Measurements from ENCODE around the gene PPP2R3B. TPM values are rescaled to one million over a fixed set of nuclear protein-coding genes. Genes with fewer than 3 reads are reported as not detected.
"Not testable (repeated sequence)": the region's sequence is repeated elsewhere in the genome, so short reads cannot be mapped to it uniquely, and the experiment has no call there.

Gene PPP2R3B
- total RNA-seq, 1 experiment from 2014 or later: 14.4 TPM

DNA sequence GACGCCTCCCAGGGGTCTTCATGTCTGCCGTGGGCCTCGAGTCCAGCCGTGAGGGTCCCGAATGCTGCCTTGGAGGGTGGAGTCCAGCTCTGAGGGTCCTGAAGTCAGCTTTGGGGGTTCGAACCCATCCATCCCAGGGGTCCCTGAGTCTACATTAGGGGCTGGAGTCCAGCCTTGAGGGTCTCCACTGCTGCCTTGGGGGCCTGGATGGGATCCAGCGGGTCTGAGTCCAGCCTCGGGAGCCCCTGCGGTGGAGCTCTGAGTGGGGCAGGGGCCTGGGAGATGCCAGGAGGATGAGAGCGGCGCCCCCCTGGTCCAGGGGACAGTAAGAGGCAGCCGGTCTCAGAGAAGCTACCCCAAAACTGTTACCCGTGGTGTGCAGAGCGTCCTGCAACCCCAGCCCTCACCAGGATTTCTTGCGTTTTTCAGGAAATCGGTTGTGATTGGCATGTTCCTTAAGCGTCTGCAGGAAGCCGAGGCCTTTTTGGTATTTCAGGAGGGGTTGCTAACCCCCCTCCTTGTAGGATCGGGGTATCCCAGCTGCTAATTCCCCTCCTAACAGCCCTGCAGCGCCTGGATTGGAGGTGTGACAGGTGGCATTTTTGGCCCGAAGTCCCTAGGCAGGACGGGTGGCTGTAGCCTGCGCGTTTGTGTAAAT lies 66.5 kb downstream of the PPP2R3B start:
- DNase-seq (ENCODE audit: low read depth): no peak

DNA sequence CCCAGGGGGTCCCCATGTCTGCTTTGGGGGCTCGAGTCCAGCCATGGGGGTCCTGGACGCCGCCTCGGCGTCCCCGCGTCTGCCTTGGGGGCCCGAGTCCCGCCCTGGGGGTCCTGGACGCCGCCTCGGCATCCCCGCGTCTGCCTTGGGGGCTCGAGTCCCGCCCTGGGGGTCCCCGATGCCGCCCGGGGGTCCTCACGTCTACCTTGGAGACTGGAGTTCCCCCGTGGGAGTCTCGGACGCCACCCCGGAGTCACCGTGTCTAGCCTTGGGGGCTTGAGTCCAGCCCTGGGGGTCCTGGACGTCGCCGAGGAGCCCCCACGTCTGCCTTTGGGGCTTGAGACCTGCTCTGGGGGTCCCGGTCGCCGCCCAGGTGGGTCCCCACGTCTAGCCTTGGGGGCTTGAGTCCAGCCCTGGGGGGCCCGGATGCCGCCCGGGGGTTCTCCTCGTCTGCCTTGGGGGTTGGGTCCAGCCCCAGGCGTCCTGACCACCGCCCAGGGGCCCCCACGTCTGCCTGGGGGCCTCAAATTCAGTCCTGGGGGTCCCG lies 67.1 kb downstream of the PPP2R3B start:
- DNase-seq (ENCODE audit: low read depth): no peak

- DNase-seq (ENCODE audit: low read depth): peak; percentile 97
These were observed 67.7 kb downstream of the PPP2R3B start, which contains the start of gene GTPBP6 for GRCh38 chrX:318739-319578. TSS of gene GTPBP6 (minus strand) at chrX:318796. CDS start at chrX:318787, 9 bp downstream.

- peak; percentile 97 for DNase-seq (ENCODE audit: low read depth)
These were observed 68.5 kb downstream of the PPP2R3B start for GRCh38 chrX:318068-318738.

GRCh38 chrX:317424-318067 lies 69.2 kb downstream of the PPP2R3B start:
- DNase-seq (ENCODE audit: low read depth): no peak

DNA sequence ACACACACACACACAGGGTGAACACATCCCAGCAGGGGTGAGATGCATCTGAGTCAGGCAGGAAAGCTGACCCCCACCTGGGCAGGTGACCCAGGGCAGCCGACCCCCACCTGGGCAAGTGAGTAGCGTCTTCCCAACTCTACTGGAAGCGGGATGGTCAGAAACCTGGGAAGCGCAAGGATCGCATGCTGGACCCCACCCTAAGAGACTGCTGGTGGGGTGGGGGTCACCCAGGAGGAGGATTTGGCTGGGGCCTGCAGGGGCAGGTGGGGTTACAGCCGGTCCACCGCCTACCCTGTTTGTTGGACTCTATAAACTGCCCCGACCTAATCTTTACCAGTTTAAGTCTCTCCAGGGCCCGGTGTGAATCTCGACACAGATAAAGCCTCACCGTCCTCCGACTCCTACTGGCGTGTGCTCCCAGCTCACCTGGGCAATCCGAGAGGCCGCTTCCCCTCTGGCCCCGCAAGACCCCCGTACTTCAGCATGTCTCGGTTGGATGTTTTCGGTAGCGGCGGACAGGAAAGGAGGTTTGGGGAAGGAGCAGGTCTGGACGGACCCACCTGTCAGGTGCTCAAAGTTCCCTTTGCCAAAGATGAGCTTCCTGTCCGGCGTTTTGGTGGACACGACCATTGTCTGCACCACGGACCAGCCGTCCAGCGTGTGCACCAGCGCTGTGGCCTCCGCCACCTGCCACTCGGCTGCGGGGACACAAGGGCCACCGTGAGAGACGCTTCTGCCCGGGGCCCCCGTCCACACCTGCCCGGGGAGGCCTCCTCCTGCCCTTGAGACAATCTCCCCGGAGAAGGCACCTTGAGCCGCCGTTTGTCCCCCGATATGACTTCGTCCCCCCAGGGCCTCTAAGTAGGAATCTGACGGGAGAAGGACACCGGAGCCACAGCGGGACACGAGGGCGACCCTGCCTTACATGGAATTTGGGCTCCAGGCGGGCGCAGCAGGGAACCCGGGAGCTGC lies 70.1 kb downstream of the PPP2R3B start:
- no peak for DNase-seq (ENCODE audit: low read depth)

DNA sequence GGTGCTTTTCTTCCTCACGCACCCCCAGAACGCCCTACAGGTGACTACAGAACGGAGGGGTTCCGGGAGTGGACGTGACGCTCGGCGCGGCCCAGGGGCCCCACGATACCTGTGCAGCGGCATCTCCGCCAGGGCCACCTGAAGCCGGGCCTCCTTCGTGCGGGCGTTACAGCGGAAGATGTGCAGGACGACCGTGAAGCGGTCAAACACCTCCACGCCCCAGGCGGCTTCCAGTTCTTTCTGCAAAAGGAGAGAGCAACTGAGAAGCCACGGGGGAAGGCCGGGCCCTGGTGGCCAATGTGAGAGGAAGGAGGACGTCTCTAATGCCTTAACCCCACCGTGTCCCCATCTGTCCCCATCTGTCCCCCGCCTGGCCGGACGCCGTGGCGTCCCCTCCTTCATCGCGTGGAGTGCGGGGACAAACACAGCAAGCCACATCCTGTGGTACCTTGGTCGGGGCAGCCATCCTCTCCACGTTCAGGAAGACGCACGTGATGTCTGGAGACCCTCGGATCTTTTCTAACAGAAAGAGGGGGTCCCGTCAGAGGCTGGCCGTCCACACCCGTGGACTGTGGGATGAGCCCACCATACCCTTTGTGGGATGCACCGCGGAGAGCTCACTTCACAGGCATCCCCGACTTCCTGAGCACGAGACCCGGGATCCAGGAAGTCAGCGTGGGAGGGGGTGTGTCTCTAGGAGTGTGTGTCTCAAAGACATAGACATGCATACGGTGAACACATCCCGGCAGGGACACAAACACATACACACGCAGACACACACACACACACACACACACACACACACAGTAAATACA lies 71.7 kb downstream of the PPP2R3B start:
- no peak for DNase-seq (ENCODE audit: low read depth)

DNA sequence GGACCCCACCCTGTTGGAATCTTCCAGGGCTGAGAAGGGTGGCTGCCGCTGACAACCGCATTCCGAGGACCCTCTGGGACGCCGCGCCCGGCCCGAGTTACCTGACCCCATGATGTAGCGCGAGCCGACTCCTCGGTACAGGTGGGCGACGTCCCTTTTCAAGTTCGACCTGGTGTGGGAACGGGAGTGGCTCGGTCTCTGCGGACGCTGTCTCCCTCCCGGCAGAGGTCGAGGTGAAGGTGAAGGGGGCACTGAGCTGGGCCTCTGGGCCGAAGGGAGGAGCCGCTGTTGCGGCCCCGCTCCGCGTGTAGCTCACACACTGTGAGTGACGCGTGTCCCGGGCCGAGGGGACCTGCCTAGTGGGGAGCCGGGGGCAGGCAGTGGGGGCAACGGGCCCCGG lies 72.7 kb downstream of the PPP2R3B start:
- no peak for DNase-seq (ENCODE audit: low read depth)

DNA sequence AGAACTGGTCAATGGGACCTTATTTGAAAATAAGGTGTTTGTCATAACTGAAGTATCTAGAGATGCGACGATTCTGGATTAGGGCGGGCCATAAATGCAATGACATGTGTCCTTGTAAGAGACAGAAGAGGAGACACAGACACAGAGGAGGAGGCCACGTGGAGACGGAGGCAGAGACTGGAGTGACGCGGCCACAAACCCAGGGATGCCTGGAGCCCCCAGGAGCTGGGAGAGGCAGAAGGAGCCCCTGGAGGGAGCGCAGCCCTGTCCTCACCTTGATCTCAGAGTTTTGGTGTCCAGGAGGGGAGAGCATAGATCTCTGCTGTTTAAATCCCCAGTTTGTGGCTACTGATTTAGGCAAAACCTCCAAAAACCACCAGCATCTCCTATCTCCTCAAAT lies 73.2 kb downstream of the PPP2R3B start:
- no peak for DNase-seq (ENCODE audit: low read depth)

- DNase-seq (ENCODE audit: low read depth): no peak
These were observed 73.9 kb downstream of the PPP2R3B start for GRCh38 chrX:312621-313331.

GRCh38 chrX:311156-312129 lies 75.3 kb downstream of the PPP2R3B start:
- no peak for DNase-seq (ENCODE audit: low read depth)

- no peak for DNase-seq (ENCODE audit: low read depth)
These were observed 76.0 kb downstream of the PPP2R3B start for GRCh38 chrX:310621-311155.

GRCh38 chrX:308821-309520 lies 77.7 kb downstream of the PPP2R3B start:
- DNase-seq (ENCODE audit: low read depth): no peak

DNA sequence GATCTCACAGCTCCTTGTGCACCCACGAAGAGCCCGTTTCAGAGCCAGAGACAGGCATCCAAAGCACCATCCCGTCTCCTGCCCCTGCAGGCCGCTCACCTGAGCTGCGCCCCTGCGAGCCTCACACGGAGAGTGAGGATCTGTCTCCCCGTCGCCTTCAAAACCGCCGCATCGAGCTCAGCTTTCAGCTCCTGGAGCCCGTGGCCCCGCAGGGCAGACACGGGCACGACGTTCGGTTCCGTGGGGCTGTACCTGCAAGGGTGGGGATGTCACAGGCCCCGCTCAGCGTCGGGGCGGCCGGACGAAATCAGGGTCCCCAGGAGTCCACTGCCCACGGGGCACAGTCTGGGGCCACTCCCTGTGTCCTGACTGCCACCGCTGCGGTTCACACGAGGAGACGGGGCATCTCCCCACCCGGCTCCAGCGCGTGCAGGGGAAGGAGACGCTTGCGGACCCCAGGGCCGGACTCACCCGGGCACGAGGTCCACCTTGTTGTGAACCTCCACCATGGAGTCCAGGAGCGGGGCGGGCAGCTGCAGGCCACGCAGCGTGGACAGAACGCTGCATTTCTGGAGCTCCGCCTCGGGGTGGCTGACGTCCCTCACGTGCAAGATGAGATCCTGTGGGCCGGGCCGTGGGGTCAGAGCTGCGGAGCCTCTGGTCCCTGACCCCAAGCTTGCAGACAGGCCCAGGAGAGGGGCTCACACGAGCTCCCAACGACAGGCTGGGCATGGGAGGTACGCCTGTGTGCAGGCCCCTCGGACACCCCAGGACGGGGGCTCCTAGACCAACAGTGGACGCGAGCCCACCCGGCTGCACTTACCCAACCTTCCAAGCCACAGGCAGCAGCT lies 79.2 kb downstream of the PPP2R3B start:
- DNase-seq (ENCODE audit: low read depth): no peak

DNA sequence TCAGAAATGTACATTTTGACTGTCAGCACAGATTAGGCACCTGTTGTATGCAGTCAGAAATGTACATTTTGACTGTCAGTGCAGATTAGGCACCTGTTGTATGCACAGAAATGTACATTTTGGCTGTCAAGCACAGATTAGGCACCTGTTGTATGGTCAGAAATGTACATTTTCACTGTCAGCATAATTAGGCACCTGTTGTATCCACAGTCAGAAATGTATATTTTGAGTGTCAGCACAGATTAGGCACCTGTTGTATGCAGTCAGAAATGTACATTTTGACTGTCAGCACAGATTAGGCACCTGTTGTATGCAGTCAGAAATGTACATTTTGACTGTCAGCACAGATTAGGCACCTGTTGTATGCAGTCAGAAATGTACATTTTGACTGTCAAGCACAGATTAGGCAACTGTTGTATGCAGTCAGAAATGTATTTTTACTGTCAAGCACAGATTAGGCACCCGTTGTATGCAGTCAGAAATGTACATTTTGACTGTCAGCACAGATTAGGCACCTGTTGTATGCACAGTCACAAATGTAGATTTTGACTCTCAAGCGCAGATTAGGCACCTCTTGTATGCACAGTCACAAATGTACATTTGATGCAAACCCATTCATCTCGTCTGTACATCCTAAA lies 80.0 kb downstream of the PPP2R3B start:
- not testable (repeated sequence) for DNase-seq (ENCODE audit: low read depth)

All from M059J (cell line).